Measurements from ENCODE around the gene APOOL. TPM values are rescaled to one million over a fixed set of nuclear protein-coding genes. Genes with fewer than 3 reads are reported as not detected.
A peak's percentile ranks its signal among the peaks of the same experiment; 100 is the strongest.
"Not testable (repeated sequence)": the region's sequence is repeated elsewhere in the genome, so short reads cannot be mapped to it uniquely, and the experiment has no call there.

APOOL gene
- total and polyA plus RNA-seq, 10 donors = 1.5 to 14.4 (median 8.8) TPM

DNA sequence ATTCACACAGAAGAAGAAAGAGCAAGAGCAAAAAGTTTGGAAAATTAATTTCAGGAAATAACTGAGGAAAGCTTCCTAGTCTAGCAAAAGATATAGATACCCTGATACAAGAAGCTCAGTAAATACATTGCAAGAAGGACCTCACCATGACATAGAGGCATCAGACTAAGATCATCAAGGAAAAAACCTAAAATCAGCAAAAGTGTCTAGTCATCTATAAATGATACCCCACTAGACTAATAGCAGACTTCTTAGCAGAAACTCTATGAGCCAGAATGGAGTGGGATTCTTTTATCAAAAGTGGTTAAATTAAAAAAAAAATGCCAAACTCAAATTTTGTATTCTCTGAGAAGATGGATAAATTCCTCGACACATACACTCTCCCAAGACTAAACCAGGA lies 10.5 kb upstream of the APOOL start:
- no peaks in the 10 kb centered on the region for H3K4me1 ChIP-seq
- H3K27ac ChIP-seq = no peak overlapping the region
- peaks cover 0 to 9% (median 0%) of the 10 kb centered on the region in 8 donors for H3K9me3 ChIP-seq
- H3K27me3 ChIP-seq (replicated peaks in 1 of 7) = peaks cover 0 to 15% (median 0%) of the 10 kb centered on the region in 7 donors
- no peak for DNase-seq
- TF ChIP-seq POLR2A (IDR thresholded peaks at IDR 0.05) (no peak), POLR2AphosphoS5 (IDR thresholded peaks at IDR 0.05) (no peak)
- TF ChIP-seq, protein P1, sequence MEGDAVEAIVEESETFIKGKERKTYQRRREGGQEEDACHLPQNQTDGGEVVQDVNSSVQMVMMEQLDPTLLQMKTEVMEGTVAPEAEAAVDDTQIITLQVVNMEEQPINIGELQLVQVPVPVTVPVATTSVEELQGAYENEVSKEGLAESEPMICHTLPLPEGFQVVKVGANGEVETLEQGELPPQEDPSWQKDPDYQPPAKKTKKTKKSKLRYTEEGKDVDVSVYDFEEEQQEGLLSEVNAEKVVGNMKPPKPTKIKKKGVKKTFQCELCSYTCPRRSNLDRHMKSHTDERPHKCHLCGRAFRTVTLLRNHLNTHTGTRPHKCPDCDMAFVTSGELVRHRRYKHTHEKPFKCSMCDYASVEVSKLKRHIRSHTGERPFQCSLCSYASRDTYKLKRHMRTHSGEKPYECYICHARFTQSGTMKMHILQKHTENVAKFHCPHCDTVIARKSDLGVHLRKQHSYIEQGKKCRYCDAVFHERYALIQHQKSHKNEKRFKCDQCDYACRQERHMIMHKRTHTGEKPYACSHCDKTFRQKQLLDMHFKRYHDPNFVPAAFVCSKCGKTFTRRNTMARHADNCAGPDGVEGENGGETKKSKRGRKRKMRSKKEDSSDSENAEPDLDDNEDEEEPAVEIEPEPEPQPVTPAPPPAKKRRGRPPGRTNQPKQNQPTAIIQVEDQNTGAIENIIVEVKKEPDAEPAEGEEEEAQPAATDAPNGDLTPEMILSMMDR (IDR thresholded peaks at IDR 0.05 in 8 of 11, conservative IDR thresholded peaks at IDR 0.05 in 3 of 11) = no peak
- intact Hi-C loops (cut with DNase I; ENCODE audit: low total_unique reads) = no loop called here
- WGBS, 5 donors = 70 to 92% (median 83%) methylated on average over 1 of the region's 1 CpG
- no peak overlapping the region for H3K4me3 ChIP-seq
- no peaks in the 10 kb centered on the region for H3K36me3 ChIP-seq

DNA sequence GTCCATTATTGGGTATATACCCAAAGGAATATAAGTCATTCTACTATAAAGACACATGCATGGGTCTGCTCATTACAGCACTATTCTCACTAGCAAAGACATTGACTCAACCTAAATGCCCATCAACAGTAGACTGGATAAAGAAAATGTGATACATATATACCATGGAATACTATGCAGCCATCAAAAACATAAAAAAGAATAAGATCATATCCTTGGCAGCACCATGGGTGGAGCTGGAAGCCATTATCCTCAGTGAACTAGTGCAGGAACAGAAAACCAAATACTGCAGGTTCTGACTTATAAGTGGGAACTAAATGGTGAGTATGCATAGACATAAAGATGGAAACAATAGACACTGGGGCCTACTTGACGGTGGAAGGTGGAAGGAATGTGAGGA lies 2.3 kb upstream of the APOOL start:
- Histone ChIP-seq H3K27ac (no peak overlapping the region), H3K4me3 (no peak overlapping the region), H3K36me3 (no peaks in the 10 kb centered on the region), H3K4me1 (peaks cover 0 to 9% (median 4%) of the 10 kb centered on the region in 6 donors), H3K9me3 (peaks cover 0 to 4% (median 0%) of the 10 kb centered on the region in 8 donors), H3K27me3 (replicated peaks in 1 of 7) (no peaks in the 10 kb centered on the region)
- DNase-seq = no peak
- intact Hi-C loops (cut with DNase I; ENCODE audit: low total_unique reads) = no loop called here
- TF ChIP-seq POLR2AphosphoS5 (IDR thresholded peaks at IDR 0.05) = no peak
- TF ChIP-seq POLR2A (IDR thresholded peaks at IDR 0.05) = no peak
- TF ChIP-seq, protein P1 (IDR thresholded peaks at IDR 0.05 in 8 of 11, conservative IDR thresholded peaks at IDR 0.05 in 3 of 11) = no peak
- WGBS, 5 donors = 78 to 100% (median 92%) methylated on average over 1 of the region's 1 CpG

DNA sequence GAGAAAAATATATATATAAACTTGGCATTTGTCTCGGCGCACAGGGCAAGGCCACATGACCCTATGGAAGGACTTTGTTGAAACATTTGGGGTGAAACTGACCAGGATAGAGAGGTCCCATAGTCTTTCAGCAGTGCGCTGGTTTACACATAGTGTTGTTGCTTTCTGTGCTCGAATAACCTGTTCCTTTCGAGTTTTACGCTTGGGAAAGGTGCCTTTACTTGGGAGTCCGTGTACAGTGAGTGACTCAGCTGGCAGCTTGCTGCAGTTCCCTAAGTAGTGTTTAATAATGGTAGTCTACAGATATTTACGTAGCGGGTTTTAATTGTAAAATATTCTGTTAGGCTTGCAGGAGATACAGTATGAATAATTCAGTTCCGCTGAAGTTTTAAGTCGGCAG lies 578 bp downstream of the APOOL start:
- intact Hi-C loops (cut with DNase I; ENCODE audit: low total_unique reads) = no loop called here
- Histone ChIP-seq H3K4me1 (peaks cover 0 to 9% (median 4%) of the 10 kb centered on the region in 6 donors), H3K36me3 (no peaks in the 10 kb centered on the region), H3K27me3 (replicated peaks in 1 of 7) (no peaks in the 10 kb centered on the region), H3K9me3 (no peaks in the 10 kb centered on the region), H3K4me3 (peak overlapping the region; percentile 46 to 78 (median 54)), H3K27ac (peak overlapping the region in 5 of 8 donors; percentile 48 to 73 (median 67))
- TF ChIP-seq, protein P1 (IDR thresholded peaks at IDR 0.05 in 8 of 11, conservative IDR thresholded peaks at IDR 0.05 in 3 of 11) = no peak
- TF ChIP-seq POLR2AphosphoS5 (IDR thresholded peaks at IDR 0.05) = no peak
- TF ChIP-seq POLR2A (IDR thresholded peaks at IDR 0.05) = no peak
- no peak for DNase-seq
- WGBS, 5 donors = 8 to 49% (median 12%) methylated on average over 11 of the region's 11 CpGs

DNA sequence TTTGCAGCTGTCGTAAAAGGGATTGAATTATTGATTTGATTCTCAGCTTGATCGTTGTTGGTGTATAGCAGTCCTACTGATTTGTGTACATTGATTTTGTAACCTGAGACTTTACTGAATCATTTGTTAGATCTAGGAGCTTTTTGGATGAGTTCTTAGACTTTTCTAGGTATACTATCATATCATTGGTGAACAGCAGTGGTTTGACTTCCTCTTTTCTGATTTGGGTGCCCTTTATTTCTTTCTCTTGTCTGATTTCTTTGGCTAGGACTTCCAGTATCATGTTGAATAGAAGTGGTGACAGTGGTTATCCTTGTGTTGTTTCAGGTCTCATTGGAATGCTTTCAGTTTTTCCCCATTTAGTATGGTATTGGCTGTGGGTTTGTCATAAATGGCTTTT lies 8.4 kb downstream of the APOOL start:
- TF ChIP-seq POLR2A (IDR thresholded peaks at IDR 0.05) = no peak
- TF ChIP-seq POLR2AphosphoS5 (IDR thresholded peaks at IDR 0.05) = no peak
- TF ChIP-seq, protein P1 (IDR thresholded peaks at IDR 0.05 in 8 of 11, conservative IDR thresholded peaks at IDR 0.05 in 3 of 11) = no peak
- Histone ChIP-seq H3K4me1 (no peaks in the 10 kb centered on the region), H3K36me3 (peaks cover 0 to 6% (median 0%) of the 10 kb centered on the region in 6 donors), H3K27ac (no peak overlapping the region), H3K27me3 (replicated peaks in 1 of 7) (no peaks in the 10 kb centered on the region), H3K9me3 (peaks cover 0 to 20% (median 3%) of the 10 kb centered on the region in 8 donors), H3K4me3 (no peak overlapping the region)
- no peak for DNase-seq
- intact Hi-C loops (cut with DNase I; ENCODE audit: low total_unique reads) = no loop called here
- 92 to 100% (median 93%) methylated on average over 2 of the region's 2 CpGs for WGBS, 5 donors

DNA sequence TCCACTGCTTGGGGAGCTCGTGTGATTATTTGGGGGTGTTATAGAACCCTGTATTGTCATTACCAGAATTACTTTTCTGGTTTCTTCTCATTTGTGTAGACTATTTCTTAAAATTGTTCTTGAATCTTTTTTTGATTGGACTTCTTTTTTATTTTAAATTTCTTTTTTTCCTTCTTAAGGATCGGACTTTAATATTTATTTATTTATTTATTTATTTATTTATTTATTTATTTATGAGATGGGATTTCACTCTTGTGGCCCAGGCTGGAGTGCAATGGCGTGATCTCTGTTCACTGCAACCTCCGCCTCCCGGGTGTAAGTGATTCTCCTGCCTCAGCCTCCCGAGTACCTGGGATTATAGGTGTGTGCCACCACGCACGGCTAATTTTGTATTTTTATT lies 11.7 kb downstream of the APOOL start:
- H3K4me1 ChIP-seq; DNase-seq; H3K4me3 ChIP-seq; H3K27ac ChIP-seq; H3K27me3 ChIP-seq (replicated peaks in 1 of 7); intact Hi-C loops (cut with DNase I; ENCODE audit: low total_unique reads): not testable (repeated sequence)
- WGBS, 5 donors = 89 to 99% (median 95%) methylated on average over 8 of the region's 8 CpGs
- Histone ChIP-seq H3K36me3 (peaks cover 0 to 19% (median 0%) of the 10 kb centered on the region in 6 donors), H3K9me3 (peaks cover 0 to 32% (median 16%) of the 10 kb centered on the region in 8 donors)
